Measurements from ENCODE around the gene ATP2A1. TPM values are rescaled to one million over a fixed set of nuclear protein-coding genes. Genes with fewer than 3 reads are reported as not detected.
"Not testable (repeated sequence)": the region's sequence is repeated elsewhere in the genome, so short reads cannot be mapped to it uniquely, and the experiment has no call there.

The ATP2A1 gene
- total RNA-seq, 1 experiment from 2014 or later = 10.3 TPM

GRCh38 chr16:28925386-28926228 is 47.3 kb downstream of the ATP2A1 start:
- RAD21 ChIA-PET (ENCODE audit: low non-redundant PET in 1 of 2, low total read pairs in 2 of 2, uncharacterized antibody in 2 of 2, unreplicated experiment in 2 of 2) = interaction anchor here in 1 of 2 experiments (0.7 kb wide), 1 partner anchor 79 kb away, joined by 3 read pairs; no protein-coding TSS in a partner anchor
- H3K79me2 ChIP-seq (ENCODE audit: insufficient read depth, low read length) = no peaks in the 10 kb centered on the region; the same call in 1 of the 2 replicates
- intact Hi-C loops (cut with micrococcal nuclease) = no loop called here

GRCh38 chr16:28926284-28926683 is 48.0 kb downstream of the ATP2A1 start:
- RAD21 ChIA-PET (ENCODE audit: low non-redundant PET in 1 of 2, low total read pairs in 2 of 2, uncharacterized antibody in 2 of 2, unreplicated experiment in 2 of 2) = not testable (repeated sequence)

More at GRCh38 chr16:28925386-28926228, 47.3 kb downstream of the ATP2A1 start:
- Histone ChIP-seq H3K27ac (ENCODE audit: low read depth, low read length) (peak overlapping the region; percentile 98), H3K9me2 (ENCODE audit: insufficient read depth) (no peaks in the 10 kb centered on the region), H3K27me3 (ENCODE audit: insufficient read depth, low read length) (no peaks in the 10 kb centered on the region), H3K36me3 (ENCODE audit: control insufficient read depth in 1 of 2, insufficient read depth in 2 of 2, low read length in 2 of 2) (0 out of 4 replicates have a peak, but pooled peaks cover 0 to 3% of the 10 kb centered on the region in 2 experiments), H2AFZ (ENCODE audit: low read depth, low read length, poor library complexity, severe bottlenecking) (no peak overlapping the region), H3K4me1 (ENCODE audit: control insufficient read depth in 1 of 2, insufficient read depth in 2 of 2, low read length in 2 of 2) (peaks cover 7 to 20% of the 10 kb centered on the region in 2 experiments), H3K4me2 (ENCODE audit: low read length) (peak overlapping the region; percentile 100), H4K20me1 (ENCODE audit: insufficient read depth) (no peaks in the 10 kb centered on the region), H3K9me3 (ENCODE audit: control insufficient read depth in 1 of 2, insufficient read depth in 1 of 2, low read depth in 1 of 2, low read length in 2 of 2) (no peaks in the 10 kb centered on the region), H3K9ac (ENCODE audit: low read length) (peak overlapping the region; percentile 79), H3K4me3 (replicated peaks in 1 of 2; ENCODE audit: low read depth in 1 of 2, low read length in 2 of 2) (peak overlapping the region; percentile 60 to 77)
- ATAC-seq (peak; percentile 44), DNase-seq (ENCODE audit: low read depth, low spot score) (peak; percentile 54)
- ChIA-PET CTCF (no interaction called here), POLR2A (interaction anchor here (1.3 to 1.4 kb wide), 2 partner anchors 19 to 62 kb away, joined by 4 to 5 read pairs; partner anchors contain the start of gene SH2B1)
- peak; percentile 47; the same call in 1 of the 2 replicates for TF ChIP-seq ZFX (IDR thresholded peaks at IDR 0.05)
- no peak for TF ChIP-seq ATF3 (IDR thresholded peaks at IDR 0.05)
- no peak for TF ChIP-seq ZNF274 (IDR thresholded peaks at IDR 0.05; ENCODE audit: low read depth, low read length)
- no peak for TF ChIP-seq CTCF (IDR thresholded peaks at IDR 0.05 in 2 of 3, conservative IDR thresholded peaks at IDR 0.05 in 1 of 3; ENCODE audit: borderline replicate concordance in 1 of 3, insufficient read depth in 1 of 3, low read depth in 2 of 3, low read length in 2 of 3)
- no peak for TF ChIP-seq SP1 (IDR thresholded peaks at IDR 0.05; ENCODE audit: low read depth)
- TF ChIP-seq CBX3 (IDR thresholded peaks at IDR 0.05; ENCODE audit: low read depth) = no peak; the same call in 1 of the 2 replicates
- peak; percentile 96 for TF ChIP-seq TCF7L2 (IDR thresholded peaks at IDR 0.05; ENCODE audit: borderline replicate concordance, extremely low read depth, insufficient read depth, insufficient read length)
- TF ChIP-seq YY1 (IDR thresholded peaks at IDR 0.05; ENCODE audit: extremely low read depth, insufficient replicate concordance, low read depth, low read length) = peak; percentile 5
- TF ChIP-seq SRF (IDR thresholded peaks at IDR 0.05; ENCODE audit: low read depth) = no peak
- peak; percentile 63 for TF ChIP-seq POLR2A (IDR thresholded peaks at IDR 0.05; ENCODE audit: borderline replicate concordance, extremely low read depth, insufficient read depth, insufficient read length)
- peak; percentile 71 for TF ChIP-seq POLR2AphosphoS5 (IDR thresholded peaks at IDR 0.05; ENCODE audit: low read depth, low read length)
- TF ChIP-seq SIN3A (IDR thresholded peaks at IDR 0.05; ENCODE audit: low read depth) = no peak
- no peak; the same call in 1 of the 2 replicates for TF ChIP-seq MAX (IDR thresholded peaks at IDR 0.05)
- BruUV-seq (replicated peaks) = TSS peak; percentile 90

More at GRCh38 chr16:28926284-28926683, 48.0 kb downstream of the ATP2A1 start:
- H3K27me3 ChIP-seq (ENCODE audit: insufficient read depth, low read length); H4K20me1 ChIP-seq (ENCODE audit: insufficient read depth); H3K79me2 ChIP-seq (ENCODE audit: insufficient read depth, low read length); DNase-seq (ENCODE audit: low read depth, low spot score); H3K9me2 ChIP-seq (ENCODE audit: insufficient read depth); BruUV-seq (replicated peaks); H3K9me3 ChIP-seq (ENCODE audit: control insufficient read depth in 1 of 2, insufficient read depth in 1 of 2, low read depth in 1 of 2, low read length in 2 of 2); ATAC-seq; intact Hi-C loops (cut with micrococcal nuclease); H3K36me3 ChIP-seq (ENCODE audit: control insufficient read depth in 1 of 2, insufficient read depth in 2 of 2, low read length in 2 of 2); CTCF ChIA-PET; H2AFZ ChIP-seq (ENCODE audit: low read depth, low read length, poor library complexity, severe bottlenecking): not testable (repeated sequence)
- POLR2A ChIA-PET = interaction anchor here (1.3 kb wide), 1 partner anchor 19 kb away, joined by 4 read pairs; no protein-coding TSS in a partner anchor
- peak overlapping the region; percentile 100 for H3K4me2 ChIP-seq (ENCODE audit: low read length)
- peaks cover 7 to 20% of the 10 kb centered on the region in 2 experiments for H3K4me1 ChIP-seq (ENCODE audit: control insufficient read depth in 1 of 2, insufficient read depth in 2 of 2, low read length in 2 of 2)
- H3K4me3 ChIP-seq (replicated peaks in 1 of 2; ENCODE audit: low read depth in 1 of 2, low read length in 2 of 2) = peak overlapping the region; percentile 60 to 77
- H3K9ac ChIP-seq (ENCODE audit: low read length) = peak overlapping the region; percentile 79; the same call in 1 of the 2 replicates
- peak overlapping the region; percentile 98; the same call in 1 of the 2 replicates for H3K27ac ChIP-seq (ENCODE audit: low read depth, low read length)

All from HCT116 (cell line).